NCI-H2171 treated with DMSO at 0.1 percent for 48 hours (cell line): Measurements from ENCODE around the gene TAS2R1.
"Not testable (repeated sequence)": the region's sequence is repeated elsewhere in the genome, so short reads cannot be mapped to it uniquely, and the experiment has no call there.

Experiments
- DNase-seq: peaks from one replicate; lab custom pipeline; 2025; lab: John Stamatoyannopoulos, UW

TAS2R1 gene

DNA sequence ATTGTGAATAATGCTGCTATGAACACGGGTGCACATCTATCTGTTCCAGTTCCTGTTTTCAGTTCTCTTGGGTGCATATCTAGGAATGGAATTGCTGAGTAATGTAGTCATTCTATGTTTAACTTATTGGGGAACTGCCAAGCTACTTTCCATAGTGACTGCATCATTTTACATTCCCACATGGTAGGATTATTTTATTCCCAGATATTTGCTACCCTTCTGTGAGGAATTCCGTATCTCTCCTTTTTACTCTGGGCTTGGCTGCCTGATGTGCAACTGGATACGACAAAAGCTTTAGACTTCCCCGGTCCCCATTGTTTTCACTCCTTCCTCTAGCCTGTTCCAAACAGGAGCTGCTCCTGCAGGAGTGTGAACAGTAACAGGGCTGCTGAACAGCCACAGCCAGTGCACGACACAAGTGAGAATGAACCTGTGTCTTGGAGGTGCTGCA is 7.2 kb downstream of the TAS2R1 start:
- DNase-seq = no peak

DNA sequence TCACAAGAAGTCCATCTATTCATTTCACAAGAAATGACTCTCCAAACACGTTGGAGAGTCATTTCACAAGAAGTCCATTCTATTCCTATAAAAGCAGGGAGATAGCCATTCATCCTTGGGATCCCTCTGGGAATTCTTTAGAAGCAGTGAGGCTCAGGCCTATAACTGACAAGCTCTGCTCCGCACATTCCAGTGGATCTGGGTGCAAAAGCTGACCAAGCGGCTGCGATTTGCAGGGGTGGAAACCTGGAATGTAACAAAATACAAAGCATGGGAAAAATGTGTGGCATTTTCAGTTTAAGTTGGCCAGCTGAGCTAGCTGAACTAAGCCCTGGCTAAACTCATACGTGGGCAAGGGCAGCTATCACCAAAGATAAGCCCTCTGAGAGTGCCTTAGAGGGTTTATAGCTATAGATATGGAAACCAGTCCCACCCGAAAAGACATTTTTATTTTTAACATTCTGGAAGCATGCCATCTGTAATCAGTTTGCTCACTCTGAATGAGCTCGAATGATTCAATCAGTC is 8.7 kb downstream of the TAS2R1 start:
- no peak for DNase-seq

DNA sequence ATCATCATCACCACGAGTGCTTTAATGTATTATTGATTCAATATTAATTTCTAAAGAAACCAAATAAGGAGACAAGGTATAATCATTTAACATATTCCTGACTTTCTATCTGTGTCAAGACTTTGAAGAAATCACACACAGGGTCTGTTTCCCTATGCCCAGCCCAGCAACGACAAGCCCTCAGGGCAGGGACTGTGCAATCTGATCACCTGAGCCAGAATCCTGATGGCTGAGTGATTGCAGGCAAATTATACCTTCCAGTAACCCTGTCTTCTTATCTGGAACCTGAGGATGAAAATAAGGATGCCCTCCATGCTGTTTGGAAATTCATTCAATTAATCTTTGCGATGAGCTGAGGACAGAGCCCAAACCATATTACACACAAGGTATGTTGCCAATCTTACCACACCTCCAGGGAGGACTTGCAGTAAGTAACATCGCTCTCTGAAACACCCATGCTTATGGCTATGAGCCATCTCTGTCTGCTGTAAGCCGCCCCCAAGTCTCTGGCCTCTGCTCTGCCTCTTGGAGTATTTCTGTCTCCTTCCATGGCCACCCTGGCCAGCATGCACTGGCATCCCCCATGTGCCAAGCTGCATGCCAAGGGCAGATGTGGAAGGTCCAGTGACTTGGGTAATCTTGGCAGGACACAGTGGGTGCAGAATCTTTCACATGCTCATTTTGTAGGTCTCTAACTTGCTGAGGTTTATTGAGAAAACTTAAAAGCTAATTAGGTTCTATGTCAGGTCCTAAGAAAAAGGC is 10.6 kb downstream of the TAS2R1 start:
- DNase-seq = no peak

DNA sequence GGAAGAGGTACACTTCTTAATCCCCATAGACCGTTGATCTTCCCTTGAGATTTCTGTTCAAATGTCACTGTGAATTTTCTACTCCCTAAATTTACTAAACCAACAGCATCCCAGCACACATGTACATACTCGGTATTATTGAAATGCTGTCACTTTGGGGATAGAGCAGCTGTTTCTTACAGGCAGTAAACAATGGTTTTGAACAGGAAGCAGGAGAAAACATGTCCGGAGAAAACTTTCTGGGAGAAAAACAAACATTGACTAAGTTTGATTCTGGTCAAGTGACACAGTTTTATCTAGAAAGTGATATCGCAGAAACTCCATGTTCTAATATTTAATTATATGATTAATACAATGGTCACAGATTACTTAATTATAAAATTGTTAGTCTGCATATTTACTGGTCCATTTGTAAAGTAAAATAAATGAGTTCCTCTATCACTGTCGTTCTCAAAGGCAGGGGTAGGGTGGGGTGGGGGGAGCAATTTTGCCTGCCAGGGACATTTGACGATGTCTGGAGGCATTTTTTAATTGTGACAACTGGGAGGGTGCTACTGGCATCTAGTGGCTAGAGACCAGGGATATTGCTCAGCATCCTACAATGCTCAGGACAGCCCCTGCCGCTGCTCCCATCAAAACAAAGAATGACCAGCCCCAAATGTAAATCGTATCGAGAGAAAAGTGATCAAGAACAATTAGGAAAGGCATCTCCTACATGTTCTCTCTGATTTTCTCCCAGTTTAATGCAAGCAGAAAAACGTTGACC is 12.2 kb downstream of the TAS2R1 start:
- DNase-seq = no peak

DNA sequence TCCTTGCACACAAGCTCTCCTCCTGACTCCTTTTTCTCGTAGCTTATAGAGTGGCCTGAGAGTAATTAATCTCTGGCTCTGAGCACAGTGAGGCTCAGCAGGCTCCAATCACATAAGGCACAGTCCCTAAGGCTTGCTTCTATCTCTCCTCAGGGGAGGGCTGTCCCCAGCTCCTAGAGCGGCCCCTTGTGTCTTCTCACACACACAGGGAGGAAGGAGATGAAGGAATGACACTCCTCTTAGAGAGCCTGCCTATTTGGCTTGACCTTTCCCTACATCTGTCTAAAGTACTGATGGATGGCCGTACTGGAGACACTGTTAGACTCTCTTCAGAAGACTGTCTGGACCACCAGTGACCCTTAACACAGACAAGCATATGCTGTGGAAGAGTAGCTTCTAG is 12.9 kb downstream of the TAS2R1 start:
- DNase-seq = no peak

DNA sequence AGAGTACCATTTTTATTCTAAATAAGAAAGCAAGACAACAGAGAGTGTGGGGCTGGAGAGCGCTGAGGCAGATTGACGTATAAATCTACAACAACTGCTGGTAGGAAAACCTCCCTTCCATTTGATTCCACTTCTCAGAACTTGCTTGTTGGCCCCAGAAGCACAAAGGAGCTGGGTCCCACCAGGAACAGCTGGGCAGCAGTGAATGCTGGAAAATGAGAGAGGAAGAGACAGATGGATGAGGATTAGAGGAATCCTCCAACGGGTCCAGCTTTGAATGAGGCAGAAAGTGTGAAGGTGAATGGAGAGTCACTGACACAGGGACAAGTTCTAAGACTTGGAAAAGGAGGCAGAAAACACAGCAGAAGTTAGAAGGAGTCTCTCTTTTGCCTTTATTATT is 14.8 kb downstream of the TAS2R1 start:
- DNase-seq = no peak

DNA sequence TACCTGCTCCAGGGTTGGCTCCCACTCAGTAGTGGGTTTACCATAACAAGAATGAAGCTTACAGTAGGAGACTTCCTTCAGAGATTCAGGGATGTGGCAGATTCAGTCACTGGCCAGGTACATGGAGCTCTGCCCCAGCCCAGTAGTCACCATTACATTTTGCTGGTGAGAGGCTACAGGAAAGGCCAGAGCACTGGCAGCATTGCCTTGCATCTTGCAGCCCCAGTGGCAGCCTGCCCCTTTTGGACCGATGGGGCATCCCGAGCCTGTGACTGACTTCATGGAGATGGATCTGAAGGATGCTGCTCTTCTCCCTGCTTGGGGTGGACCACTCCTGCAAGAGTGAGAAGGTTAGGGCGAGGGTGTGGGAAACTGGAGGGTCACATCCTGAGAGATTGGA is 16.8 kb downstream of the TAS2R1 start:
- no peak for DNase-seq

DNA sequence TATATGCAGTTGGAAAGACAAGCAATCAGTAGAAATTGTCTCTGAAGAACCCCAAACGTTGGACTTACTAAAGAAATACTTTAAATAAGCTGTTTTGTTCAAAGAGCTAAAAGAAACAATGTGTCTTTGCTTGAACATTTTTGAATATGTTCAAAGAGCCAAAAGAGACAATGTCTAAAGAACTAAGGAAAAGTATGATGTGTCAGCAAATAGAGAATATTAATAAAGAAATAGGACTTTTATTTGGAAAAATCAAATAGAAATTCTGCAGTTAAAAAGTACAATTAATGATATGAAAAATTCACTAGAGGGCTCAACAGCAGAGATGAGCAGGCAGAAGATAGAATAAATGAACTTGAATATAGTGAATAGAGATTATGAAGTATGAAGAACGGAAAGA is 19.2 kb downstream of the TAS2R1 start:
- DNase-seq = no peak

DNA sequence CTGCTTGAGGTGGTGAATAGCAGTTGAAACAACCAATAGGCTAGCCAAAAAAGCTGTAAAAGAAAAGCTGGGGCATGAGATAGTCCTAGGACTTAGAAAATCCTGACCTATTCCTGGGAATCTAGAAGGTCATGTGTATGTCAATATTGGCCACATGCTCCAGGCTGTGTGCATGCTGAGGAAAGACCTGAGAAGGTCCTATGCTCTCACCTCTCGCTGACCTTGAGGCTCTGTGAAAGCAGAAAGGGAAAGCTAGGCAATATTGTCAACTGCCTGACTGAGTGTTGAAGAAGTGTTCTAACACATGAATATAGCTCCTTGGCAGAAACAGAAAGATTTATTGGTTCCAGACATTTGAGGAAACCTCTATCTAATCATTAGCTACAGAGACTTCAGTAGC is 19.8 kb downstream of the TAS2R1 start:
- no peak for DNase-seq

DNA sequence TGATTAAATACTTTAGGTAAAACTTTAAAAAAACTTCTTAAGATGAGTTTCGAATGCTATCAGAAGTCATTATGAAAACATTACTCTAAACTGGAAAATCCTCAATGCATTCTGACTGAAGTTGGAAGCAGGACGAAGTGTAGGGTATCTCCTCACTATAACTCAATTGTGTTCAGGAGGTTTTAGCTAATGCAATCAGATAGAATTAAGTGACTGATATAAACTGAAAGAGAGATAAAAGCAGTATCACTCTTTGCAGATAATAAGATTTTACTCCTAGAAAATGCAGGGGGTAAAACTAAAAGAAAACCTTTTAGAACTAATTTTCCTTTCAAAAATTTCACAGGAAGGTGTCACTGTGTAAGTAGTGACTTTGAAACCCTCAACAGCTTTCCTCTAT is 22.1 kb downstream of the TAS2R1 start:
- DNase-seq = no peak

DNA sequence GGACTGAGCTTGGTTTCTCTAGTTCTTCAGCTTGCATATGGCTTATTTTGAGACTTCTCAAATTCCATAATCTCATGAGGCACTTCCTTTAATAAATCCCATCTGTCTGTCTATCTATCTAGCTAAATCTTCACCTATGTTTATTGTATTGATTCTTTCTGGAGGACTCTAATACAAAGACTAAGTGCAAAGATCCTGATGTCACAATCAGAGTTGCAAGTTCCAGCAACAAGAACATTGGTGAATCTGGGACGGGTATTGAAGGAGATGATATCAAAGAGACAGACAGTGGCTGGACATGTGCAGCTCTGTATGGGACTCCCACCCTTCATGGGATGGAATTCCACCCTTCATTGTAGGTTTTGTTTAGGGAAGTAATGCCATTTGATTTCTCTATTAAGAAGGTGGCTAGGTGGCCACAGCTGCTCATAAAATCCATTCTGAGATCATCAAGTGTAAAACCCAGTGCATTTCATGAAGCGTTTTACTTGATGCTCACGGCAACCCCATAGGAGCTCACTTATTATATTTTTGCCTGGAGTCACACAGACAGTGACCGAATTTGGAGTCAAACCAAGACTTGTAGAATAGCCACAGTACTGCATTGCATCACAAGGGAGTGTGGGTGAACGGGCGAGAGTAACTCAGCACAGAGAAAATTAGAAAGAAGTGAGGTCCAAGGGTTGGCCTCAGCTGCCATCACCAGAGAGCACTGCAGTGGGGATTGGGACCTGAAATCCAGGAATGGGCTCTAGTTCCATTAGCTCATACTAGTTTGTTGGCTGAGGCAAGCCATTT is 24.9 kb downstream of the TAS2R1 start:
- DNase-seq = no peak

DNA sequence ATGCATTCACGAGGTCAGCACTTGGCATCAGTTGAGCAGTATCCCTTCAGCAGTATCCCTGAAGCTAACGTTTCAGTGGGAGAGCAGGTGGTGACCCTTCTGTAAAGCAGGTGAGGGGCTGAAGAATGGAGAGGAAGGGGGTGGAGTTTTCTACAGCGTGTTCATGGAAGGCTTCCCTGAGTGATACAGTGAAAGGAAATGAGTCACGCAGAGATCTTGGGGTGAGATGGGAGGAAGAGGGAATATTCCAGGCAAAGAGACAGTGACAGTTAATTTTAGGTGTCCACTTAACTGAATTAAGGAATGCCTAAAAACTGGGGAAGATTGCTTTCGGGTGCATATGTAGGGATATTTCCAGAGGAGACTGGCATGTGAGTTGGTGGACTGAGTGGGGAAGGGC is 25.7 kb downstream of the TAS2R1 start:
- no peak for DNase-seq

DNA sequence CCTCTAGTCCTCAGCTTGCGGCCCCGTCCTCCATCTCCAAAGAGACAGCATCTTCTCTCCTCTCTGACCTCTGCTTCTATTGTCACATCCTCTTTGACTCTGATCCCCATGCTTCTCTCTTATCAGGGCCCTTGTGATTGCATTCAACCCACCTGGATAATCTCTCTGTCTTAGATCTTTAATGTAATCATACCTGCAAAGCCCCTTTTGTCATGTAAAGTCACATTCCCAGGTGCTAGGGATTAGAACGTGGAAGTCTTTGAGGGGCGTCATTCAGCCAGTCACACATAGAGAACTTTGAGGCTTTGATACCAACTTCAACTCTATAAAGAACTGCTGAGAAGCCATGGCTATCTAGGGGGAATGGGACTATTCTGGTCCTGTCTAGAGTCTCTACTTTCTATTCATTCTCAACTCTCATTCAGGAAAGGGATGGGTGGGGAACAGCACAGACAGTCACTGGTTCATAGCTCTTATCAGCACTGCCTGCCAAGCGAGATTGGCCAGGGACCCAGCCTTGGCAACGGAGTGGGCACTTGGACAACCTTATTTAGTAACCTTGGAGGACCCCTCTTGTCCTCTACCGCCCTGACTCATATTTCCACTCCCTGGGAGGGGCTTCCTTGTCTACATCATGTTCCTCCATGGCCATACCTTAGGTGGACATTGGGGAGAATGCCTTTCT is 29.0 kb downstream of the TAS2R1 start:
- DNase-seq = no peak

DNA sequence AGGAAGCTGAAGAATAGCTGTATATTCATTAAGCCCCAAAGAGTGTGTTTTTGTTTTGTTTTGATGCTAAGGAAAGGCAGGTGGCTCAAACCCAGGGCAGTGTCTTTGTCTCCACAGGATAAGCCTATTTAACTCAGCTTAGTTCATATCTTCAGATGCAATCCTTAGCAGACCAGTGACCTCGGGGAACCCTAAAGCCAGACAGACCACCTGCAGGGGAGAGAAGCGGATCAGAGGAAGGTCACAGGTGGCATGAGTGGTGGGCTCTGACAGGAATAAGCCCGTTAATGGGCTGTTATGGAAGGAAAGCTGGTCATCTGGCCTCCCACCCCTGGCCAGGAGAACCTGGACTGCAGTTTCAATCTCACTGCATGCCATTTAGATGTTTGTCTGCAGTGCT is 30.8 kb downstream of the TAS2R1 start:
- DNase-seq = no peak

DNA sequence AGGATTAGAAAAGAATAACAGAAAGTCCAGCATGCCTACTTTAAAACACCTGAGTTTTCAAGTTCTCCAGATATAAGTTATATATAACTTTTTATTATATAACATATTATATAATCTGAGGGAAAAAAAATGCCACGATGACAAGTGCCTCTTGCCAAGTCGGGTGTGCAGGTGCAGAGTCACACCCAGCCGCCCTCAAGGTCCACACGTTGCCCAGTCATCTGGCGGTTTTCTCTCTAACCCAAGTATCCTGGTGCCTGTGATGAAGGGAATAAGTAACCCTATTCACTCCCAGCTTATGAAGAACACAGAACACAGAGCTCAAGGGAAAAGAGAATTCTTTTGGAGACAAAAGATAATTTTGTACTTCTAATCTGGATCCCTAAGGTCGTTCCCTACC is 31.8 kb downstream of the TAS2R1 start:
- not testable (repeated sequence) for DNase-seq

DNA sequence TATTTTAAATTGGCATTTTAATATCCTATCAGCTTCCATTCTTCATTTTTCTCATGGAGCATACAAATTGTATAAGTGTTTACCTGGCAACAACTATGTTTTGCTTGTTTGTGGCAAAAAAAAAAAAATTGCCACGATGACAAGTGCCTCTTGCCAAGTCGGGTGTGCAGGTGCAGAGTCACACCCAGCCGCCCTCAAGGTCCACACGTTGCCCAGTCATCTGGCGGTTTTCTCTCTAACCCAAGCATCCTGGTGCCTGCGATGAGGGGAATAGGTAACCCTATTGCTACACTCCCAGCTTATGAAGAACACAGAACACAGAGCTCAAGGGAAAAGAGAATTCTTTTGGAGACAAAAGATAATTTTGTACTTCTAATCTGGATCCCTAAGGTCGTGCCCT is 32.8 kb downstream of the TAS2R1 start:
- DNase-seq = not testable (repeated sequence)

DNA sequence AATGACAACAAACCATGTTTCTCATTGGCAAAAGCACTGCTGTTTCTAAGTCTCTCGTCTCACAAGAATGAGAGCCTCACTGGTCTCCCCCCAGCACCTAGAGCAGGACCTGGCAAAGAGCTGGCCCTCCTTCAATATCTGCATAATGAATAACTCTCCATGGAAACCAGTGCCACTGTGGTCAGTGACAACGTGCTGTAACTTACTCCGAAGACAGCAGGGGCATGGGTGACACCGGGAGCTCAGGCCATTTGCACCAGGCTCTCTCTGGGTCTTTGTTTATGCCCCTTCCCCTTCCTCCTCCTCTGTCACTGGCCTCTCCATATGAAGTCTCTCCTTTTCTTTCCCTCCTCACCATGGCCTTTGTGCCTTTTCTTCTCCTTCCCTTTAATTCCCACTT is 33.3 kb downstream of the TAS2R1 start:
- DNase-seq = no peak

DNA sequence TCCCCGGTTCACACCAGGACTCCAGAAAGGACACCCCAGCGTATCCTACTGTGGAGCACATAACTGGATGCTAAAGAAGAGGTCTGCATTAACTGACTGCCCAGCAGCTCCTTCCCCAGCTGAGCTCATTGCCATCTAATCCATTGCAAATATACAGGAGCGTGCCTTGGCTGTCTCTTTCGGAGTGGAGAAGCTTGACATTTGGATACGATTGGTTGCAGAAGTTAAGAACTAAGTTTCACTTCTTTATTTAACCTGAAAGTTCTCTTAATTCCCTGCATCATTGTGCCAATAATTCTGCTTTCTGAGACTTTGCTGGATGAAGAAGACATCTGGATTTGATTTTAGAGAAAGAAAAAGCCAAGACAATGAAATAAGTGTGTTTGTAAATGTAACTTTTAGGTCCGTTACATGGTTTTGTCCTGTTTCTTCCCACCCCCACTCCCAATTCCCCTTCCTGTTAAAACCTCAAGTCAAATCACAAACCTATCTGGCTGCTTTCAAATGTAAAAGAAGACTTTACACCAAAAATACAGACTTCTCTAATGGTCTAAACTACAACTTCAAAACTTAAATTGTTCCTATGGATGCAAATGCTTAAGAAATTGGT is 33.9 kb downstream of the TAS2R1 start:
- DNase-seq = no peak

DNA sequence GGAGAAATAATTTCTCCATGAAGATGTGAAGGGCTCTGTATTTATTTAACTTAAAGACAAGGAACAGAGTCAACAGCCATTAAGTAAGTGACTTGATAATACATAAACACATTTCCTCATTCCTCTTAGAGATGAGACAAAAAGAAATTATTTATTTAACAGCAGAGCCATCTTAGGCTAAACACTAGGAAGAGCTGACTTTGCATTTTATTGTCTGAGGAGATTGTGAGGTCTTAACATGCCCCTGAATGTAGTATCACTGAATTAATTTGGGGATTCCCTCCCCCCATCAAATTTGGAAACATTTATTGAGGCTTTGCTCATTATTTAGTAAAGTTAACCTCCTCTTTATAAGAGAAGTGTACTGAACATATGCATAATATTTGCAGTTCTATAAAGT is 35.2 kb downstream of the TAS2R1 start:
- DNase-seq = no peak

DNA sequence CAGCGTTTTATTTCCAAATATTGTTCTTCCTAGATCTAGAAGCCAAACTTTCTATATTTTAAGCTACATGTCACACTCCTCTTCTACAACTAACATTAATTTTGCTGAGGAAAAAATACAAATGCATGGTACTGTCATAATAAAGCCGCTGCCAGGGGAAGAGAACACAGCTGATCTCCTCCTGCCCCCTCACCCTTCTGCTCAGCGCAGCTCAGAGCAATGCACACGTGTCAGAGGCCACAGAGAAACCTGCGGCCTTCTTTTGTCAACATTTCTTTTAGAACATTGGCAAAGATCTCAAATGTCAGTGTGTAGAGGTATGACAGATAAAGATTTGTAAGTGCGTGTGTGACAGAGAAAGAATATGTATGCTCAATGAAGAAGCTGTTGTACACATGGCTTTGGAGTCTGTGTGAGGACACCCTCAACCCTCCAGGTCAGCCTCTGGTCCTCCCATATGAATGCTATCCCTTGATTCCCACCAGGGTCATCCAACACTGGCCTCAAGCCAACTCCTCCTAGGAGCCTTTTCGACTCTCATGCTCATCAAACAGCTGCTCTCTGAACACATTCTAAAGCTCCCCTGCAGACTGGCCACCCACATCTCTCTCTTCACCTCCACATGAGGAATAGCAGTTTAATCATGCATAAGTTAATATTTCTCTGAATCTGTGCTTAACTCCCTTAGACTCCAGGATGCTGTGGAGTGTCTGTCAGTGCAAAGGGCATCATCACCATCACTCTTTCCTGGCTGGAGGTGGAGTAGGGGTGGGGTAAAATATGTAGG is 40.9 kb downstream of the TAS2R1 start:
- no peak for DNase-seq

DNA sequence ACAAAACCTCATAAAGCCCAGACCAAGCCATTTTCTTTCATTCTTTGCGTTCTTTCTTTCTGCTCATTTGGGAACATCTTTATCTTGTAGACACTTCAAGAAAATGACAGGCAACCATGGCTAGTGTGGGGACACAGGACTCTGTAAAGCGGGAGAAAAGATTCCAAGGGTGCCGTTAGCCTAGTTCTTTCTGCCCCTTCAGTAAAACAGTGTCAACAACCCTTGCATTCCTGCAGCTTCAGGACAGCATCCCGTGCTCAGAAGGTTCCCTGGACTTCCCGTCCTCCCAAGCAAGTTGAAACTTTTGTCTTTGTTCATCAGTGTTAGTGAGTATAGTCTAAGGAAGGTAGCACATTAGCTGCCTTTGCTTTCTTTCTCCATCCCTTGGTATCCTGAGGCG is 41.9 kb downstream of the TAS2R1 start:
- DNase-seq = no peak
